Measurements from ENCODE around the gene ANKS3. TPM values are rescaled to one million over a fixed set of nuclear protein-coding genes. Genes with fewer than 3 reads are reported as not detected.
A peak's percentile ranks its signal among the peaks of the same experiment; 100 is the strongest.

The ANKS3 gene
- total RNA-seq, 4 donors from 2014 or later: 11.5 to 36.5 (median 20.0) TPM

DNA sequence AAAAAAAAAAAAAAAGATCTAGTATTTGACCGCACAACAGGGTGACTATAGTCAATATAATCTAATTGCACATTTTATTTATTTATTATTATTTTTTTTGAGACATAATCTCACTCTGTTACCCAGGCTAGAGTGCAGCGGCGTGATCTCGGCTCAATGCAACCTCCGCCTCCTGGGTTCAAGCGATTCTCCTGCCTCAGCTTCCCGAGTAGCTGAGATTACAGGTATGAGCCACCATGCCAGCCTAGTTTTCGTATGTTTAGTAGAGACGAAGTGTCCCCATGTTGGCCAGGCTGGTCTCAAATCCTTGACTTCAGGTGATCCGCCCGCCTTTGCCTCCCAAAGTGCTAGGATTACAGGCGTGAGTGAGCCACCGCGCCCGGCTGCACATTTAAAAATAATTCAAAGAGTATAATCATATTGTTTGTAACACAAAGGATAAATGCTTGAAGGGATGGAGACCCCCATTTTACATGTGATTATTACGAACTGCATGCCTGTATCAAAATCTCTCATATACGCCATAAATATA, 794 bp downstream of the ANKS3 start:
- TF ChIP-seq POLR2AphosphoS5 (IDR thresholded peaks at IDR 0.05): no peak
- no peak for TF ChIP-seq EP300 (IDR thresholded peaks at IDR 0.05)
- TF ChIP-seq POLR2A (IDR thresholded peaks at IDR 0.05): no peak
- TF ChIP-seq, protein P1, sequence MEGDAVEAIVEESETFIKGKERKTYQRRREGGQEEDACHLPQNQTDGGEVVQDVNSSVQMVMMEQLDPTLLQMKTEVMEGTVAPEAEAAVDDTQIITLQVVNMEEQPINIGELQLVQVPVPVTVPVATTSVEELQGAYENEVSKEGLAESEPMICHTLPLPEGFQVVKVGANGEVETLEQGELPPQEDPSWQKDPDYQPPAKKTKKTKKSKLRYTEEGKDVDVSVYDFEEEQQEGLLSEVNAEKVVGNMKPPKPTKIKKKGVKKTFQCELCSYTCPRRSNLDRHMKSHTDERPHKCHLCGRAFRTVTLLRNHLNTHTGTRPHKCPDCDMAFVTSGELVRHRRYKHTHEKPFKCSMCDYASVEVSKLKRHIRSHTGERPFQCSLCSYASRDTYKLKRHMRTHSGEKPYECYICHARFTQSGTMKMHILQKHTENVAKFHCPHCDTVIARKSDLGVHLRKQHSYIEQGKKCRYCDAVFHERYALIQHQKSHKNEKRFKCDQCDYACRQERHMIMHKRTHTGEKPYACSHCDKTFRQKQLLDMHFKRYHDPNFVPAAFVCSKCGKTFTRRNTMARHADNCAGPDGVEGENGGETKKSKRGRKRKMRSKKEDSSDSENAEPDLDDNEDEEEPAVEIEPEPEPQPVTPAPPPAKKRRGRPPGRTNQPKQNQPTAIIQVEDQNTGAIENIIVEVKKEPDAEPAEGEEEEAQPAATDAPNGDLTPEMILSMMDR (IDR thresholded peaks at IDR 0.05): no peak
- Histone ChIP-seq H3K4me1 (peaks cover 18% of the 10 kb centered on the region), H3K27ac (no peak overlapping the region), H3K9me3 (no peaks in the 10 kb centered on the region), H3K4me3 (peak overlapping the region; percentile 94), H3K27me3 (no peaks in the 10 kb centered on the region), H3K36me3 (peaks cover 23% of the 10 kb centered on the region)
- DNase-seq (ENCODE audit: low spot score in 2 of 2): no peak
- WGBS: 37% methylated on average over 17 of the region's 17 CpGs

DNA sequence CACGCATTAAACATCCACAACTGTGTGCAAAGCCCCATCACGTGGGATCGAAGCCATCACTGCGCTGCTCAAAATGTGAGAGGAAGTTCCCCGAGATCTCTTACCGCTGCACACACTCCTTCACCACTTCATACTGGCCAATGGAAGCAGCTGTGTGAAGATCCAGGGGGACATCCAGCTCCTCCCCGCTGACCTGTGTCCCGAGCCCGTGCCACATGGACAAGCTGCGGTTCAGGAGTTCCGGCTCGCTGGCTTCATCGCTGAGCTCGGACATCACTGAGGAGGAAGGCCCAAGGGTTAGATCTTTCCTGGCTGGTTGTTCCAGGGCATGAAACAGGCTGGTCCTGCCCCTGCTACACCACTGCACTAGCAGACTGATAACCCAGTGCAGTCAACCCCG, 4.2 kb downstream of the ANKS3 start:
- no peak for DNase-seq (ENCODE audit: low spot score in 2 of 2)
- Histone ChIP-seq H3K36me3 (peaks cover 44% of the 10 kb centered on the region), H3K27me3 (no peaks in the 10 kb centered on the region), H3K9me3 (no peaks in the 10 kb centered on the region), H3K4me3 (no peak overlapping the region), H3K27ac (no peak overlapping the region), H3K4me1 (peaks cover 11% of the 10 kb centered on the region)
- 98% methylated on average over 14 of the region's 15 CpGs for WGBS
- TF ChIP-seq POLR2A (IDR thresholded peaks at IDR 0.05): no peak
- TF ChIP-seq POLR2AphosphoS5 (IDR thresholded peaks at IDR 0.05): no peak
- TF ChIP-seq, protein P1 (IDR thresholded peaks at IDR 0.05): no peak
- TF ChIP-seq EP300 (IDR thresholded peaks at IDR 0.05): no peak

DNA sequence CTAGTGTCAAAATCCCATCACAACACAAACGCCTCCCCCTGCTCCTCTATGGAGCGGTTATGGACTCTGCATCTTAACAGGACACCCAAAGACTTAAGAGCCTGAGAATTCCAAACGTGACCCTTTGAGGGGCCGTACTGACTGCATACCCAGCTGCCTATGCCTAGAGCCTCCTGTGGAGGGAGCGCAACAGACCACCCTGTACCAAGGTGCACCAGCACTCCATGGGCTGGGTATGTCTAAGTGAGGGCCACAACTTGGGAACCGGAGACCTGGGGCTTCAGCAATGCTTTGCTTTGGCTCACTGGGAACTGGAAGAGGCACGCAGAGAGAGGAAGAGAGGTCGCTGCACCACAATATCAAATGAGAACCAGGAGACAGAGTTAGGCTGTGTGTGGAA, 5.4 kb downstream of the ANKS3 start:
- H3K27ac ChIP-seq: no peak overlapping the region
- H3K9me3 ChIP-seq: no peaks in the 10 kb centered on the region
- peaks cover 55% of the 10 kb centered on the region for H3K36me3 ChIP-seq
- WGBS: 96% methylated on average over 8 of the region's 8 CpGs
- H3K4me1 ChIP-seq: peaks cover 9% of the 10 kb centered on the region
- H3K27me3 ChIP-seq: no peaks in the 10 kb centered on the region
- H3K4me3 ChIP-seq: no peak overlapping the region
- DNase-seq (ENCODE audit: low spot score in 2 of 2): no peak
- TF ChIP-seq POLR2A (IDR thresholded peaks at IDR 0.05) (no peak), EP300 (IDR thresholded peaks at IDR 0.05) (no peak), POLR2AphosphoS5 (IDR thresholded peaks at IDR 0.05) (no peak)
- TF ChIP-seq, protein P1 (IDR thresholded peaks at IDR 0.05): no peak

DNA sequence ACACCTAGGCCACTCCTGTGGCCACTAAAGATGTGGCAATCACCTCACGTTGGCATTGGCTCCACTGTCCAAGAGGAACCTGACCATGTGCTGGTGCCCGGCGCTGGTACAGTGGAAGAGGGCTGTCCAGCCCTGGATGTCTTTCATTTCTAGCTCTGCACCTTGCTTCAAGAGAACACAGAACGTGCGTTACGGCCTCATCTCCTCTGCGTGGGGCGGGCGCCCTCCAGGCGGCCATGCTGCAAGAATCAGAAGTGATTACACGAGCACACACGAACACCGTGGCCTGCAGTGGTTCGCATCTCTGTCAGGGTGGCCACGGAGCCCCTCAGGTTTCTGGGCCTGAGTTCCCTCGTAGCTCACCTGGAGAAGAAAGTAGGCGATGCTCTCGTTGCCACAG, 7.5 kb downstream of the ANKS3 start:
- Histone ChIP-seq H3K9me3 (no peaks in the 10 kb centered on the region), H3K4me1 (no peaks in the 10 kb centered on the region), H3K36me3 (peaks cover 68% of the 10 kb centered on the region), H3K4me3 (no peak overlapping the region), H3K27me3 (no peaks in the 10 kb centered on the region), H3K27ac (no peak overlapping the region)
- TF ChIP-seq EP300 (IDR thresholded peaks at IDR 0.05) (no peak), POLR2A (IDR thresholded peaks at IDR 0.05) (no peak), POLR2AphosphoS5 (IDR thresholded peaks at IDR 0.05) (no peak)
- TF ChIP-seq, protein P1 (IDR thresholded peaks at IDR 0.05): no peak
- no peak for DNase-seq (ENCODE audit: low spot score in 2 of 2)
- 86% methylated on average over 10 of the region's 18 CpGs for whole genome bisulfite sequencing

DNA sequence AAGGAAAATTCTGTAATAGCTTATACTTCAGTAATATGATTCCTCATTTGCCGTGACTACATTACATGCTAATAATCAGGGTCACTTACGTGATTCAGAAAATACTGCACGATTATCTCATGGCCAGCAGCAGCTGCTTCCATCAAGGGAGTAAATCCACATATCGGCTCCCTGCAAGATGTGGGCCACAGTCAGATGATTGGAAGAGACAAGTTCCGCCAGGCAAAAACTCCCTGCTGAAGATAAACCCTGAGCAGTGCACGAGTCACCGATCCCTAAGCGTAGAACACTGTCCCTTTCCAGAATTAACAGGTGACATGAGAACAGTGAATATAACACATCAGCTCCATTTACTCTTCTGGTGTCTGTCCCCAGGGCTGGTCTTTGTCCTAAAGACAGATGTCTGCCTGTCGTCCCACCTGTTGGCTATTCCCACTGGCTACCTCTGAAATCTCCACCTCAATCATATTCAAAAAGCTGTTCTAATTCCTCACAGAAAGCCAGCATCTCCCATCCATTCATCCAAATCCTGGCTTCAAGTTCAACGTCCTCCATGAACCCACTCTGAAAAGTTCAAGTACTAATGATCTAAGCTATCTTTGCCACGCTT, 9.3 kb downstream of the ANKS3 start:
- WGBS: 88% methylated on average over 11 of the region's 11 CpGs
- H3K4me1 ChIP-seq: no peaks in the 10 kb centered on the region
- H3K36me3 ChIP-seq: peaks cover 67% of the 10 kb centered on the region
- no peak for DNase-seq (ENCODE audit: low spot score in 2 of 2)
- no peak overlapping the region for H3K27ac ChIP-seq
- H3K4me3 ChIP-seq: no peak overlapping the region
- H3K9me3 ChIP-seq: no peaks in the 10 kb centered on the region
- no peaks in the 10 kb centered on the region for H3K27me3 ChIP-seq
- TF ChIP-seq POLR2A (IDR thresholded peaks at IDR 0.05) (no peak), EP300 (IDR thresholded peaks at IDR 0.05) (no peak), POLR2AphosphoS5 (IDR thresholded peaks at IDR 0.05) (no peak)
- TF ChIP-seq, protein P1 (IDR thresholded peaks at IDR 0.05): no peak
